Measurements from ENCODE around the gene C1R.

GRCh38 chr12:7110661-7111060 lies 18.4 kb upstream of the C1R start:
- TF ChIP-seq CTCF (conservative IDR thresholded peaks at IDR 0.05; ENCODE audit: low read length) (no peak), EZH2phosphoT487 (IDR thresholded peaks at IDR 0.05; ENCODE audit: borderline replicate concordance, low read depth, low read length) (no peak)
